Endothelial cell of umbilical vein (primary cell): ENCODE measurements around the gene ZNF22.

ENCODE experiments used
- CTCF ChIP-seq, 2 donors: IDR thresholded peaks; 1 replicate in 1 of 2; 2 replicates in 1 of 2; pipeline ENCODE4 v1.5.1; 2011; ENCODE audit warnings: low read length in 2 of 2, mild to moderate bottlenecking in 2 of 2, moderate library complexity in 2 of 2, control low read depth in 1 of 2, inconsistent platforms in 1 of 2, low read depth in 1 of 2; ENCODE audit not compliant: insufficient read depth in 1 of 2; ENCODE audit errors: extremely low read depth in 1 of 2
- EZH2 ChIP-seq: IDR thresholded peaks from 2 replicates; pipeline ENCODE4 v1.6.1; 2012; ENCODE audit warnings: borderline replicate concordance, low read depth, mild to moderate bottlenecking, moderate library complexity, low read length, inconsistent platforms; ENCODE audit not compliant: severe bottlenecking
- MAX ChIP-seq: IDR thresholded peaks from 2 replicates; pipeline ENCODE4 v1.6.1; 2011; ENCODE audit not compliant: insufficient read depth, insufficient read length
- MYC ChIP-seq: IDR thresholded peaks from one replicate; pipeline ENCODE4 v1.6.1; 2011; ENCODE audit warnings: mild to moderate bottlenecking, low read depth, low read length
- POLR2A ChIP-seq: IDR thresholded peaks from 2 replicates; pipeline ENCODE4 v1.6.1; 2012; ENCODE audit warnings: low read depth, mild to moderate bottlenecking, control low read depth, low read length
- POLR2AphosphoS5 ChIP-seq: IDR thresholded peaks from 2 replicates; pipeline ENCODE4 v1.6.1; 2012; ENCODE audit warnings: low read depth, mild to moderate bottlenecking, control low read depth, low read length, moderate library complexity; ENCODE audit not compliant: insufficient read depth

GRCh38 chr10:44983895-44984278, 16.8 kb upstream of the ZNF22 start:
- TF ChIP-seq CTCF (IDR thresholded peaks at IDR 0.05; ENCODE audit: extremely low read depth in 1 of 2, insufficient read depth in 1 of 2, low read depth in 1 of 2, low read length in 2 of 2), result no peak
- no peak for TF ChIP-seq POLR2AphosphoS5
- TF ChIP-seq POLR2A, result no peak
- no peak for TF ChIP-seq EZH2
- TF ChIP-seq MAX, result no peak
- TF ChIP-seq MYC, result no peak
